GM19328 (cell line): Measurements from ENCODE around the gene PROKR2.

Experiments
- ATAC-seq: cut with Tn5 transposase; IDR thresholded peaks from one replicate; pipeline ENCODE4 v1.9.1; 2021; ENCODE audit warnings: mild to moderate bottlenecking, moderate library complexity; ENCODE audit not compliant: unreplicated experiment

PROKR2 gene

GRCh38 chr20:5290596-5290995, 26.2 kb downstream of the PROKR2 start:
- no peak for ATAC-seq

GRCh38 chr20:5282561-5282960, 34.2 kb downstream of the PROKR2 start:
- ATAC-seq, result no peak

DNA sequence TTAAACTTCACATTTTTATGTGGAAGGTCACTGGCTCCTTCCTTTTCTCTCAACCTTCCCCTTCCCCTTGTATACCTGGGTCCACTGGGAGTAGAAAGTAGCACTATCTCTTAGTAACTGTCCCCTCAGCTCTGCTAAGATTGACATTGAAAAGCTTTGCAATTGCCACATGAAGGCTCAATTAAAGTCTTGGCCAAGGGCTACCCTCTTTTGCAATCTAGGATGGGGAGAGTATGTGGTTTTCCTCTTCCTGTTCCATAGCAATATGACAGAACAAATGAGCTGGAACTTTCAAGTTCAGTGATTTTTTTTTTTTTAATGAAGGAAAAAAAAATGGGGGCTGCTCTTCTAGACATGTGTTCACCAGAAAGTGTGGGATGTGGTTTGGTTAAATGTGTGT, 37.1 kb downstream of the PROKR2 start:
- no peak for ATAC-seq

GRCh38 chr20:5272268-5272667, 44.5 kb downstream of the PROKR2 start:
- ATAC-seq, result no peak

GRCh38 chr20:5270603-5271002, 46.2 kb downstream of the PROKR2 start:
- ATAC-seq, result no peak

DNA sequence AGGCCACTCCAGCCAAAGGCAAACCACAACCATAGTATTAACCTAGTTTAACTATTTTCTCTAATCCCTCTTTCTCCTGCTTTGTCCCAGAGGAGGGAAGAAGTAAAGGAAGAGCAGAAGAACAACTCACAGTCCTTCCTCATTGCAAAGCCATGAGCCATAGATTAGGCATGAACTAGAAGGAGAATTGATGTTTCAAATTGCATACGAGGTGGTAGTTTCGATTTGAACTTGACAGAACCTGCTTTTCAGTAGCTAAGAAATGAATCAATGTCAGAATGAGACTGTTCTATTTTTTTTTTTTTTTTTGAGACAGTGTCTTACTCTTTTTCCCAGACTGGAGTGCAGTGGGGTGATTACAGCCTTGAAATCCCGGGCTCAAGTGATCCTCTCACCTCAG, 48.3 kb downstream of the PROKR2 start:
- ATAC-seq, result no peak

DNA sequence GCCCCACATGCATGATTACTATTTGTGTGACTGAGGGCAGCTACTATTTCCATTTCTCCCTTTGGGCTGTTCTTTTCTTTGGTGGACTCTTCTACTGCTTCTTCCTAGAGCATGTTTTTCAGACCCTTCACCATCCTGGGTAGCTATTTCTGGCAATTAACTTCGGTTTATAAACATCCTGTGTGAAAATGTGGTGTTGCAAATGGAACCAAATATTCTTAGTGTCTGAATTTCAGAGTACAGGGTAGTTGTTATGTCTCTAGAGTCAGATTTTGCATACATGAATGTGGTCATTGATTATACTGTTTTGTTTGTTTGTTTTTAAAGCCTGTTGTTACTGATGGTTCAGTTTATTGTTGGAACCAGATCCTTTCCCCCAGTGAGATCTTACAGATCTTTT, 49.7 kb downstream of the PROKR2 start:
- ATAC-seq, result no peak
